ENCODE results near the gene ARID1A. TPM values are rescaled to one million over a fixed set of nuclear protein-coding genes. Genes with fewer than 3 reads are reported as not detected.

ARID1A gene
- total RNA-seq, 1 donor from 2014 or later, result 43.1 TPM

DNA sequence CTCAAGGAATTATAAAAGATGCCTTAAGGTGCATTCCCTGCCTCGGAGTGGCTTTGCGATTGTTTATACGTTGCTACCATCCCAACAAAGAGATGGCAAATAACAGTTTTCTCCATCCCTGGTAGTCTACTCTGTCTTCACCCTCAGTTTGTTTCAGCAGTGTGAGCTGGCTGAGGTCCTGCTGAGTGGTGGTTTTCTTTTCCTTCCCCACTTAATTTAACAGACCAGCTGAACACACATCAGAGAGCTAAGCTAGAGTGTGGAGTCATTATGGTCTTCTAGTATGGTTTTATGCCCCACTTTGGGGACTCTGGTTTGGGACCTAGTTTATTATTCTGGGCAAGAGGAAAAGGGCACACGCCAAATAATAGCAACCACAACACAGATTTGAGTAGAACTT lies 94.1 kb downstream of the ARID1A start:
- peaks cover 38% of the 10 kb centered on the region for H3F3A ChIP-seq (ENCODE audit: low read depth)
- no peaks in the 10 kb centered on the region for H3K9me3 ChIP-seq (ENCODE audit: low read depth)
- Mint-ChIP-seq H3K9me3 (no peaks in the 10 kb centered on the region), H3K27me3 (ENCODE audit: insufficient read depth, low read depth) (peaks cover 7% of the 10 kb centered on the region), H3K27ac (no peak overlapping the region), H3K36me3 (peaks cover 9% of the 10 kb centered on the region), H3K4me1 (peaks cover 44% of the 10 kb centered on the region), H3K4me3 (no peak overlapping the region)
- TF ChIP-seq, protein P1, sequence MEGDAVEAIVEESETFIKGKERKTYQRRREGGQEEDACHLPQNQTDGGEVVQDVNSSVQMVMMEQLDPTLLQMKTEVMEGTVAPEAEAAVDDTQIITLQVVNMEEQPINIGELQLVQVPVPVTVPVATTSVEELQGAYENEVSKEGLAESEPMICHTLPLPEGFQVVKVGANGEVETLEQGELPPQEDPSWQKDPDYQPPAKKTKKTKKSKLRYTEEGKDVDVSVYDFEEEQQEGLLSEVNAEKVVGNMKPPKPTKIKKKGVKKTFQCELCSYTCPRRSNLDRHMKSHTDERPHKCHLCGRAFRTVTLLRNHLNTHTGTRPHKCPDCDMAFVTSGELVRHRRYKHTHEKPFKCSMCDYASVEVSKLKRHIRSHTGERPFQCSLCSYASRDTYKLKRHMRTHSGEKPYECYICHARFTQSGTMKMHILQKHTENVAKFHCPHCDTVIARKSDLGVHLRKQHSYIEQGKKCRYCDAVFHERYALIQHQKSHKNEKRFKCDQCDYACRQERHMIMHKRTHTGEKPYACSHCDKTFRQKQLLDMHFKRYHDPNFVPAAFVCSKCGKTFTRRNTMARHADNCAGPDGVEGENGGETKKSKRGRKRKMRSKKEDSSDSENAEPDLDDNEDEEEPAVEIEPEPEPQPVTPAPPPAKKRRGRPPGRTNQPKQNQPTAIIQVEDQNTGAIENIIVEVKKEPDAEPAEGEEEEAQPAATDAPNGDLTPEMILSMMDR (IDR thresholded peaks at IDR 0.05), result no peak
- TF ChIP-seq EZH2phosphoT487 (IDR thresholded peaks at IDR 0.05) (no peak), EZH2 (IDR thresholded peaks at IDR 0.05) (no peak)
- H3K4me3 ChIP-seq, result no peak overlapping the region
- no peak for DNase-seq (ENCODE audit: low spot score)
- H3K4me1 ChIP-seq, result peaks cover 25% of the 10 kb centered on the region
- no peak overlapping the region for H2AFZ ChIP-seq (replicated peaks)
- peaks cover 11% of the 10 kb centered on the region for H3K79me2 ChIP-seq (ENCODE audit: low read depth)
- H3K4me2 ChIP-seq, result no peak overlapping the region
- H3K27me3 ChIP-seq, result no peaks in the 10 kb centered on the region
- no peaks in the 10 kb centered on the region for H4K20me1 ChIP-seq (ENCODE audit: low read depth)
- H3K36me3 ChIP-seq, result no peaks in the 10 kb centered on the region
- H3K9ac ChIP-seq, result no peak overlapping the region
- H3K27ac ChIP-seq, result no peak overlapping the region

DNA sequence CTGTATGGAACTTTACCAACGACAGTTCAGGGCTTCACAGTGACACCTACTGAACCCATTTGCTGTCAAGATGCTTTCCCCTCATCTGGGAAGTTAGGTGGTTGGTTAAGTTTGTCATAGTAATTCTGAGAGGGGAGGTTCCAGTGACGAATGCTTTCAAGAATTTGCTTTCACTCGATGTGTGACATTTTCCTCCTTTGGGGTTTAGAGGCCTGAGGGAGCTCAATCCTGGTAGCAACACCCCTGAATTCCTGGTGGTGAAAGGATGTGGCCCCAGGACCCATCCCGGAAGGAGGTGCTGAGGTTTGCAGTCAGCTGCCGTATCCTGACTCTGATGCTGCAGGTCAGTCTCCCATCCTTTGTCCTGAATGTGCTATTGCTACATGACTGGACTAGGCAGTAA lies 94.7 kb downstream of the ARID1A start:
- Mint-ChIP-seq H3K4me3 (peak overlapping the region; percentile 50), H3K4me1 (peaks cover 38% of the 10 kb centered on the region), H3K27ac (peak overlapping the region; percentile 80), H3K36me3 (peaks cover 12% of the 10 kb centered on the region), H3K9me3 (no peaks in the 10 kb centered on the region), H3K27me3 (ENCODE audit: insufficient read depth, low read depth) (peaks cover 7% of the 10 kb centered on the region)
- Histone ChIP-seq H3K36me3 (no peaks in the 10 kb centered on the region), H3K4me3 (no peak overlapping the region), H2AFZ (replicated peaks) (no peak overlapping the region), H3K4me1 (peaks cover 24% of the 10 kb centered on the region), H3F3A (ENCODE audit: low read depth) (peaks cover 32% of the 10 kb centered on the region), H3K9ac (peak overlapping the region; percentile 7), H3K27ac (no peak overlapping the region), H3K79me2 (ENCODE audit: low read depth) (peaks cover 11% of the 10 kb centered on the region), H3K27me3 (no peaks in the 10 kb centered on the region), H4K20me1 (ENCODE audit: low read depth) (no peaks in the 10 kb centered on the region), H3K9me3 (ENCODE audit: low read depth) (no peaks in the 10 kb centered on the region), H3K4me2 (no peak overlapping the region)
- TF ChIP-seq, protein P1 (IDR thresholded peaks at IDR 0.05), result no peak
- no peak for TF ChIP-seq EZH2 (IDR thresholded peaks at IDR 0.05)
- TF ChIP-seq EZH2phosphoT487 (IDR thresholded peaks at IDR 0.05), result no peak
- no peak for DNase-seq (ENCODE audit: low spot score)

DNA sequence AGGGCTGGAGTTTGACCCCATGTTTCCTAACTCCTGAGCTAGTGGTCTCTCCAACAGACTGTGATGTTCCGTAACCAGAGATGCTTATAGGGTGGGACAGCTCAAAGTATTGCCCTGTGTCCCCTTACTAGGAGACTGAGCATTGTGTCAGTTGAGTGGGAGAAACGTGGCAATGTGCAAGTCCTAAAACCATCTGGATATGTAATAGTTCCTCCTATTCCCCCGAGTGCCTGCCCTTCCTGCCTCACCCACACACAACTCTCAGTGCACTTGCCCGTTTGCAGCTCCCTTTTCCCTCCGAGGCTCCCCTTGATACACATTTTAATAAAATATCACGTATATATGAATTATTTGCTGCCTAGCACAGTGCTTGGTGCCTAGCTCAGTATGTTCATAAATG lies 95.3 kb downstream of the ARID1A start:
- H3F3A ChIP-seq (ENCODE audit: low read depth), result peaks cover 26% of the 10 kb centered on the region
- Mint-ChIP-seq H3K36me3 (peaks cover 12% of the 10 kb centered on the region), H3K4me3 (no peak overlapping the region), H3K27me3 (ENCODE audit: insufficient read depth, low read depth) (peaks cover 7% of the 10 kb centered on the region), H3K9me3 (no peaks in the 10 kb centered on the region), H3K4me1 (peaks cover 32% of the 10 kb centered on the region), H3K27ac (no peak overlapping the region)
- no peaks in the 10 kb centered on the region for H4K20me1 ChIP-seq (ENCODE audit: low read depth)
- no peak for TF ChIP-seq EZH2 (IDR thresholded peaks at IDR 0.05)
- TF ChIP-seq EZH2phosphoT487 (IDR thresholded peaks at IDR 0.05), result no peak
- H2AFZ ChIP-seq (replicated peaks), result no peak overlapping the region
- H3K4me2 ChIP-seq, result no peak overlapping the region
- no peak overlapping the region for H3K27ac ChIP-seq
- no peaks in the 10 kb centered on the region for H3K9me3 ChIP-seq (ENCODE audit: low read depth)
- no peak overlapping the region for H3K4me3 ChIP-seq
- DNase-seq (ENCODE audit: low spot score), result no peak
- H3K79me2 ChIP-seq (ENCODE audit: low read depth), result peaks cover 11% of the 10 kb centered on the region
- H3K27me3 ChIP-seq, result no peaks in the 10 kb centered on the region
- H3K9ac ChIP-seq, result no peak overlapping the region
- H3K4me1 ChIP-seq, result peaks cover 18% of the 10 kb centered on the region
- no peaks in the 10 kb centered on the region for H3K36me3 ChIP-seq

DNA sequence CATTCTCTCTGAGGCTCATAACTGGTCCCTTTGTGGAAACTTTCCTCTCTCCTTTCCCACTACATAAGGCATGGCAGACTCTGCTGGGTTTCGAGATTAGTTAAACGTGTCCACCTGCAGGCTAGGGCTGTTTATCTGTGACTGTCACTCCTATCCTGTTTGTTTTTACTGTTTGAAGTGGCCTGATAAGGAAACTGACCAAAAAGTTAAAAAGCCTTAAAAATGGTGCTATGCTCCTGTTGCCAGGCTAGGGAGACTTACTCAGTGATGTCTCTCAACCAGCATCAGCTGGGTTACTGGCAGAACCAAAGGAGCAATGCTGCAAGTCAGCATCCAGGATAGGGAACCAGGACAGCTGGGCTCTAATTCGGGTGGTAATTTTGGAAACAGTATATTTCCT lies 95.8 kb downstream of the ARID1A start:
- Mint-ChIP-seq H3K36me3 (peaks cover 16% of the 10 kb centered on the region), H3K27me3 (ENCODE audit: insufficient read depth, low read depth) (peaks cover 7% of the 10 kb centered on the region), H3K9me3 (no peaks in the 10 kb centered on the region), H3K4me3 (no peak overlapping the region), H3K4me1 (peaks cover 27% of the 10 kb centered on the region), H3K27ac (no peak overlapping the region)
- H3F3A ChIP-seq (ENCODE audit: low read depth), result peaks cover 21% of the 10 kb centered on the region
- H3K36me3 ChIP-seq, result no peaks in the 10 kb centered on the region
- no peak overlapping the region for H3K9ac ChIP-seq
- no peak overlapping the region for H2AFZ ChIP-seq (replicated peaks)
- peaks cover 13% of the 10 kb centered on the region for H3K4me1 ChIP-seq
- DNase-seq (ENCODE audit: low spot score), result no peak
- H3K27ac ChIP-seq, result no peak overlapping the region
- H3K27me3 ChIP-seq, result no peaks in the 10 kb centered on the region
- H3K4me3 ChIP-seq, result no peak overlapping the region
- TF ChIP-seq EZH2 (IDR thresholded peaks at IDR 0.05) (no peak), EZH2phosphoT487 (IDR thresholded peaks at IDR 0.05) (no peak)
- TF ChIP-seq, protein P1 (IDR thresholded peaks at IDR 0.05), result no peak
- peaks cover 11% of the 10 kb centered on the region for H3K79me2 ChIP-seq (ENCODE audit: low read depth)
- no peaks in the 10 kb centered on the region for H4K20me1 ChIP-seq (ENCODE audit: low read depth)
- H3K9me3 ChIP-seq (ENCODE audit: low read depth), result no peaks in the 10 kb centered on the region
- H3K4me2 ChIP-seq, result no peak overlapping the region

Data from neural progenitor cell (in vitro differentiated cells).